Fibroblast of lung (primary cell): ENCODE results near the gene TAP1. TPM values are rescaled to one million over a fixed set of nuclear protein-coding genes. Genes with fewer than 3 reads are reported as not detected.
A peak's percentile ranks its signal among the peaks of the same experiment; 100 is the strongest.

Source experiments
- DNase-seq, 2 donors: peaks; one replicate each; pipeline versions ENCODE4 v3.0.0 to v3.0.0-alpha.2; 2010; ENCODE audit warnings: low read depth in 2 of 2
- H2AFZ ChIP-seq: 2 replicates; pipeline ENCODE4 v1.5.1; 2012; ENCODE audit warnings: low read length, control low read depth, inconsistent platforms
- H3K27ac ChIP-seq: 2 replicates; pipeline ENCODE4 v1.5.1; 2011; ENCODE audit warnings: low read length, control low read depth; ENCODE audit not compliant: insufficient read depth
- H3K27me3 ChIP-seq: 2 replicates; pipeline ENCODE4 v1.5.1; 2011; ENCODE audit warnings: mild to moderate bottlenecking, low read length; ENCODE audit not compliant: control insufficient read depth, insufficient read depth
- H3K36me3 ChIP-seq: 2 replicates; pipeline ENCODE4 v1.5.1; 2011; ENCODE audit warnings: low read length; ENCODE audit not compliant: control insufficient read depth, insufficient read depth
- H3K4me1 ChIP-seq: 2 replicates; pipeline ENCODE4 v1.5.1; 2011; ENCODE audit warnings: low read length; ENCODE audit not compliant: control insufficient read depth, insufficient read depth; ENCODE audit errors: extremely low read depth
- H3K4me2 ChIP-seq: 2 replicates; pipeline ENCODE4 v1.5.1; 2011; ENCODE audit warnings: low read length, control low read depth; ENCODE audit not compliant: insufficient read depth; ENCODE audit errors: extremely low read depth
- H3K4me3 ChIP-seq, 4 experiments: fragments of 200-600 bp in 1 of 4; sonication (generic) in 1 of 4; replicated peaks in 1 of 4; 2 replicates each; pipeline ENCODE4 v1.5.1; 2011 to 2016; ENCODE audit warnings: low read length in 4 of 4, low read depth in 3 of 4, mild to moderate bottlenecking in 3 of 4, control low read depth in 2 of 4, inconsistent platforms in 1 of 4, mixed read lengths in 1 of 4; ENCODE audit not compliant: insufficient read depth in 1 of 4; ENCODE audit errors: control extremely low read depth in 1 of 4
- H3K79me2 ChIP-seq: 2 replicates; pipeline ENCODE4 v1.5.1; 2012; ENCODE audit warnings: mild to moderate bottlenecking, low read length, inconsistent platforms; ENCODE audit not compliant: control insufficient read depth, insufficient read depth
- H3K9ac ChIP-seq: 2 replicates; pipeline ENCODE4 v1.5.1; 2011; ENCODE audit warnings: mild to moderate bottlenecking, low read length, control low read depth; ENCODE audit not compliant: insufficient read depth
- H3K9me3 ChIP-seq: 2 replicates; pipeline ENCODE4 v1.5.1; 2012; ENCODE audit warnings: low read depth, low read length; ENCODE audit not compliant: control insufficient read depth, insufficient read depth
- H4K20me1 ChIP-seq: 2 replicates; pipeline ENCODE4 v1.5.1; 2011; ENCODE audit warnings: low read length; ENCODE audit not compliant: control insufficient read depth, insufficient read depth; ENCODE audit errors: extremely low read depth
- EZH2 ChIP-seq: IDR thresholded peaks from 2 replicates; pipeline ENCODE4 v1.5.1; 2012; ENCODE audit warnings: low read length, control low read depth, mild to moderate bottlenecking; ENCODE audit errors: missing control alignments
- polyA plus RNA-seq, 2 donors: library from polyadenylated mRNA; depleted of rRNA in 1 of 2; stranded (reverse) in 1 of 2; unstranded in 1 of 2; fragments of >200 nt; gene quantifications; 2 replicates each; pipeline ENCODE4 v1.2.1, GENCODE V29; 2011 to 2012; ENCODE audit warnings: missing spikeins in 1 of 2
- total RNA-seq: library from RNA; depleted of rRNA; stranded (reverse); fragments of >200 nt; gene quantifications from 2 replicates; pipeline ENCODE4 v1.2.1, GENCODE V29; 2014
- TF ChIP-seq, protein P1 (sequence below), 2 donors: IDR thresholded peaks in 1 of 2; conservative IDR thresholded peaks in 1 of 2; 1 replicate in 1 of 2; 2 replicates in 1 of 2; pipeline ENCODE4 v1.5.1; 2011 to 2012; ENCODE audit warnings: low read length in 2 of 2, control low read depth in 1 of 2, inconsistent platforms in 1 of 2, low read depth in 1 of 2, mild to moderate bottlenecking in 1 of 2

TAP1 gene
- total and polyA plus RNA-seq, 2 donors (not counting 1 experiment from before 2014, with no cell fraction given) = 31.4 to 107 TPM

DNA sequence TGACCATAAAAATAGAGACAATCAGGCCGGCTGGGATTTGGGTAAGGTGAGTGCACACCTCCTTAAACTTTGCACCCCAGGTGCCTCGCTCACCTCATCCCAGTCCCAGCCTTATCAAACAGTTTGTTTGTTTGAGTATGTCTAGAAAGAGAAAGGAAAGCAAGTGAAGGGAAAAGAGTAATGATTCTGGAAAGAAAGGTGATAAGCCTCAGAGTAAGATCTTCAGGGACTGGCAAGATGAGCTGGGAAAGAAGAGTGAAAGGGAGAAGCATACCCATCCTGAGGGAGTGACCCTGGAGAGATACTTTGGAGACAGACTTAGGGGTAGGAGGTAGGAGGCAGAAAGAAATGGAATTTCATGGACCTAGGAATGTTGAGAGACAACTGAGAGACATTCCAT, 16.6 kb downstream of the TAP1 start:
- no peaks in the 10 kb centered on the region for H3K4me1 ChIP-seq
- H3K27me3 ChIP-seq = no peaks in the 10 kb centered on the region
- no peaks in the 10 kb centered on the region for H3K9me3 ChIP-seq
- no peak overlapping the region for H3K4me2 ChIP-seq
- peaks cover 3% of the 10 kb centered on the region for H3K79me2 ChIP-seq
- peak overlapping the region in 1 of 4 experiments; percentile 6 for H3K4me3 ChIP-seq
- H3K27ac ChIP-seq = no peak overlapping the region
- no peak overlapping the region for H2AFZ ChIP-seq
- no peak overlapping the region for H3K9ac ChIP-seq
- TF ChIP-seq, protein P1, sequence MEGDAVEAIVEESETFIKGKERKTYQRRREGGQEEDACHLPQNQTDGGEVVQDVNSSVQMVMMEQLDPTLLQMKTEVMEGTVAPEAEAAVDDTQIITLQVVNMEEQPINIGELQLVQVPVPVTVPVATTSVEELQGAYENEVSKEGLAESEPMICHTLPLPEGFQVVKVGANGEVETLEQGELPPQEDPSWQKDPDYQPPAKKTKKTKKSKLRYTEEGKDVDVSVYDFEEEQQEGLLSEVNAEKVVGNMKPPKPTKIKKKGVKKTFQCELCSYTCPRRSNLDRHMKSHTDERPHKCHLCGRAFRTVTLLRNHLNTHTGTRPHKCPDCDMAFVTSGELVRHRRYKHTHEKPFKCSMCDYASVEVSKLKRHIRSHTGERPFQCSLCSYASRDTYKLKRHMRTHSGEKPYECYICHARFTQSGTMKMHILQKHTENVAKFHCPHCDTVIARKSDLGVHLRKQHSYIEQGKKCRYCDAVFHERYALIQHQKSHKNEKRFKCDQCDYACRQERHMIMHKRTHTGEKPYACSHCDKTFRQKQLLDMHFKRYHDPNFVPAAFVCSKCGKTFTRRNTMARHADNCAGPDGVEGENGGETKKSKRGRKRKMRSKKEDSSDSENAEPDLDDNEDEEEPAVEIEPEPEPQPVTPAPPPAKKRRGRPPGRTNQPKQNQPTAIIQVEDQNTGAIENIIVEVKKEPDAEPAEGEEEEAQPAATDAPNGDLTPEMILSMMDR (conservative IDR thresholded peaks at IDR 0.05 in 1 of 2, IDR thresholded peaks at IDR 0.05 in 1 of 2; ENCODE audit: low read depth in 1 of 2, low read length in 2 of 2) = no peak
- no peak for TF ChIP-seq EZH2
- DNase-seq = no peak
- no peaks in the 10 kb centered on the region for H4K20me1 ChIP-seq
- H3K36me3 ChIP-seq = peaks cover 10% of the 10 kb centered on the region

DNA sequence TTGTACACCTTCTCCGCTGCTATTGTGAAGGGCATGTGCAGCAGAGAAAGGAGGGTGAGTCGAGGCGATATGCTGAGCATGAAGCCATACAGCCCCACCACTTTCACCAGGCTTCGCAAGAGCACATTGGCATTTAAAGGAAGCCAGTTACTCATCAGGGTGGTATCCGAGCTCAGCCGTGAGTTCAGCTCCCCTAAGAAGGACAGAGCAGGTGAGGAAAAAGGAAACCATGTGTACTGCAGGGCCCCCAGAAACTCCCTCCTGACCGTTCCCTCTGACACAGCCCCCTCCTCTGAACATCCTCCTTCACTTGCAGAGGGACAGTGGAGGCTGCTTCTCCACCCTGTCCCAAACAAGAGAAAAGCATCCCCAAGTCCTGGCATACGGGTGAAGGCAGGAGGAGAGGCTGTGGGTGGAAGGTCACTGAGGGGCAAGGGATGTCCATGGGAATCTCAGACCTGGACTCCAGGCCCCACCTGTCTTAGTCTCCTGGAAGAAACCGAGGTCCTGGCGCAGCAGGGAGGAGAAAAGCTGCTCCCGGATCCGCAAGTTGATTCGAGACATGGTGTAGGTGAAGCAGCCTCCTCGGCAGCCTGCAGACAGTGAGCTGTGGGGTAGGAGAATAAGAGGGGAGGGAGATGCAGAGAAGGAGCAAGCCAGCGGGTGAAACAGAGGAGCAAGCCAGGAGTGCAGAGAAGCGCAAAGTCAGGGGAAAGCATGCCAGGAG, 18.2 kb downstream of the TAP1 start:
- no peaks in the 10 kb centered on the region for H3K4me1 ChIP-seq
- no peak overlapping the region for H2AFZ ChIP-seq
- H3K79me2 ChIP-seq = peaks cover 3% of the 10 kb centered on the region
- no peak for TF ChIP-seq EZH2
- TF ChIP-seq, protein P1 (conservative IDR thresholded peaks at IDR 0.05 in 1 of 2, IDR thresholded peaks at IDR 0.05 in 1 of 2; ENCODE audit: low read depth in 1 of 2, low read length in 2 of 2) = no peak
- no peak overlapping the region for H3K9ac ChIP-seq
- H3K9me3 ChIP-seq = no peaks in the 10 kb centered on the region
- no peak overlapping the region for H3K4me3 ChIP-seq
- peaks cover 9% of the 10 kb centered on the region for H3K36me3 ChIP-seq
- H4K20me1 ChIP-seq = no peaks in the 10 kb centered on the region
- no peaks in the 10 kb centered on the region for H3K27me3 ChIP-seq
- H3K4me2 ChIP-seq = no peak overlapping the region
- DNase-seq = no peak
- no peak overlapping the region for H3K27ac ChIP-seq

DNA sequence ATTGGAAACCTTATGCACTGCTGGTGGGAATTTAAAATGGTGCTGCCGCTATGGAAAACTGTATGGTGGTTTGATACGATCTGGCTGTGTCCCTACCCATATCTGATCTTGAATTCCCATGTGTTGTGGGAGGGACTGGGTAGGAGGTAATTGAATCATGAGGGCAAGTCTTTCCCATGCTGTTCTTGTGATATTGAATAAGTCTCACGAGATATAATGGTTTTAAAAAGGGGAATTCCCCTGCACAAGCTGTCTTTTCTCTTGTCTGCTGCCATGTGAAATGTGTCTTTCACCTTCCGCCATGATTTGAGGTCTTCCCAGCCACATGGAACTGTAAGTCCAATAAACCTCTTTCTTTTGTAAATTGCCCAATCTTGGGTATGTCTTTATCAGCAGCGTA, 19.8 kb downstream of the TAP1 start:
- Histone ChIP-seq H4K20me1 (no peaks in the 10 kb centered on the region), H2AFZ (no peak overlapping the region), H3K4me2 (no peak overlapping the region), H3K27me3 (no peaks in the 10 kb centered on the region), H3K9me3 (no peaks in the 10 kb centered on the region), H3K4me3 (no peak overlapping the region), H3K27ac (no peak overlapping the region), H3K36me3 (peaks cover 12% of the 10 kb centered on the region), H3K79me2 (peaks cover 3% of the 10 kb centered on the region), H3K4me1 (no peaks in the 10 kb centered on the region), H3K9ac (no peak overlapping the region)
- TF ChIP-seq, protein P1 (conservative IDR thresholded peaks at IDR 0.05 in 1 of 2, IDR thresholded peaks at IDR 0.05 in 1 of 2; ENCODE audit: low read depth in 1 of 2, low read length in 2 of 2) = no peak
- TF ChIP-seq EZH2 = no peak
- no peak for DNase-seq
